Activated naive CD8-positive, alpha-beta T cell treated with anti-CD3 and anti-CD28 coated beads, Interleukin-2, amount 50 U/mL, for 16 hours (primary cell): ENCODE measurements around the gene GLRX.
"Not testable (repeated sequence)": the region's sequence is repeated elsewhere in the genome, so short reads cannot be mapped to it uniquely, and the experiment has no call there.

ENCODE experiments used
- DNase-seq: peaks from one replicate; pipeline ENCODE4 v3.0.0-alpha.2; 2020; ENCODE audit warnings: low read depth, low spot score

Gene GLRX, protein sequence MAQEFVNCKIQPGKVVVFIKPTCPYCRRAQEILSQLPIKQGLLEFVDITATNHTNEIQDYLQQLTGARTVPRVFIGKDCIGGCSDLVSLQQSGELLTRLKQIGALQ

DNA sequence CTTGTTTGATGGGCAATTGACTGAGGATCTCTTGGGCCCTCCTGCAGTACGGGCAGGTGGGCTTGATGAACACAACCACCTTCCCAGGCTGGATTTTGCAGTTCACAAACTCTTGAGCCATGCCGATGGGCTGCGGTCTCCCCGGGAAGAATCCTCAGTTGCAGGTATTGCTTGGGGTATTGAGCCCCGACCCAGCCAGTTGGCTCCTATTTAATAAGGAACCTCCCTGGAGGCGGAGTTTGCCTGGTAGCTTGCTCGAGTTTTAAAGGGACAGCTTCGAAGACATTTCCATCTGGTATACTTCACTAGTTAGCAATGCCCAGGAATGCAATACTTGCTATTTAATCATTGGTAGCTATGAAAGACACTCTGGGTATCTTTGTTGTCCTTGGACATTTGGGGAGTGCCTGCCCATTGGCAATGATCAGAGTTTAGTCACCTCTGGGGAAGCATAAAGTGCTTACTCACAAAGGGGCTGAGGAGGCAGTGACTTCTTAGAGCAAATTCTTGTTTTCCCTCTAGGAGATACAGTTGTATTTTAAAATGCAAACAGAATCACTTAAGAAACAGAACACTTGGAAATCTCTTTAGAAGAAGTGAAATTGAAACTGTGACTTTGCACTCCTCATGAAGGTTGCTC is at the start of gene GLRX:
Gene GLRX (minus strand): TSS at position 185 of the 640 bp plus-strand sequence. CDS start 64 bp downstream, at position 121.
- DNase-seq: no peak

DNA sequence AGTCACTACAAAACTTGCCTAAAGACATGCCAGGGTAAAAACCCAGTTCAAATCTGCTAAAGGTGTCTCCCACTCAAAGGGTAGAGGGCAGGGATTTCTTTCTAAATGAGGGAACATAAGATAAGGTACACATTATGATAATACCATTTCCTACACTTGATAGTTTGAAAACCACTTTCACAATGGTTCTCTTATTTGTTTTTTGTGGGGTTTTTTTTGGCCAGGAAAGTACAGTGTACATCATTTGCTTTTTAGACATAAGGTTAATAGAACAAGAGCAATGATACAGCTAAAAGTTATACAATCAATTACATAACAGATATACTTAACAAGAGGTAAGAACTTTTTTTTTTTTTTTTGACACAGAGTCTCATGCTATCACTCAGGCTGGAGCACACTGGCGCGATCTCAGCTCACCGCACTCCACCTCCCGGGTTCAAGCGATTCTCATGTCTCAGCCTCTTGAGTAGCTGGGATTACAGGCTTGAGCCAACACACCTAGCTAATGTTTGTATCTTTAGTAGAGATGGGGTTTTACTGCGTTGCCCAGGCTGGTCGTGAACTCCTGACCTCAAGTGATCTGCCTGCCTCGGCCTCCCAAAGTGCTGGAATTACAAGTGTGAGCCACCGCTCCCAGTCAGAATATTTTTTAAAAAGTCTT is 48.8 kb upstream of the GLRX start:
- no peak for DNase-seq

DNA sequence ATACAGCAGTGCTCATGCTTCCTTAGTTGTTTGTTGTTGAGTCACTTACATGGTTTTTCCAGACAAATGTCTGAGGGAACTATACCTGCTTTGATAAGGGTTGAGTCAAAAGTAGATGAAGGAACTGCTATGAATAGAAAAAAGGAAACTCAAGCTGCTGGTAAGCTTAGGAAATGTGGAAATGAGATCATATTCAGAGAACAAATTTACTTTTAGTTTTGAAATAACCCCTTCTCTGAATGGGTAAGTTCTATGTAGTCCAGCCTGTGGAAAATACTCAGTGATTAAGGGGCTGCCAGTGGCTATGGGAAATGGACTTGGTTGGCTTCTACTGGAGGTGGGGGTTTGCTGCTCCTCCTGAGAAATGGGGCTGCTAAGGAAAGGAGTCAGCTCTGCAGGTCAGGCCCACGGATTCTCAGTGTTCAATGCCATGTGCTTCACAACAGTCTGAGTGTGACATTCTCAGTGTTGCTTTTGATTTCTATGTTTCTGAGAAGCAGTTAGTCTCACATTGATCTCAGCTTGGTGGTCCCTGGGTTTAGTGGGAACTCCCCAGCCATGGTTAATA is 47.7 kb upstream of the GLRX start:
- DNase-seq: peak; percentile 48

DNA sequence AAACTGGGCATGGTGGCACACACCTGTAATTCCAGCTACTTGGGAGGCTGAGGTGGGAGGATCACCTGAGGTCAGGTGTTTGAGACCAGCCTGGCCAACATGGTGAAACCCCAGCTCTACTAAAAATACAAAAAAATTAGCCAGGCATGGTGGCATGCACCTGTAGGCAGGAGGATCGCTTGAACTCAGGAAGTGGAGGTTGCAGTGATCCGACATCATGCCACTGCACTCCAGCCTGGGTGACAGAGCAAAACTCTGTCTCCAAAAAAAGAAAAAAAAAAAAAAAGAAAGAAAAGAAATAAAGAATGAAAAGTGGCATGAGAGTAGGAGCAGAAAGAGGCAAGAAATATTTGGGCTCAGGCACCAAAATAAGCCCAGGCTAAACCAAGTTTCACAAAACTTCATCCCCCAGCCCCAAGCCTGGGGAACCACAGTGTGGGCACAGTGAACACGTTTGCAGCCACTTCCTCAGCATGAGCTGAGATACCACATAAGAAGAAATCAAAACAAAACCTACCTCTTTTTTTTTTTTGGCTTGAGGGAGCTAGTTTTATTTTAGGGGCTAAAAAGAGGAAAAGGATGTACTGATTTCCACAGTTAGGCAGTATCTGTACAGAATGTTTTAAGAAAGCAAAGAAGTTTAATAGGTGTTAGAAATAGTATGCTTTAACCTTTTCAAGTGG is 46.8 kb upstream of the GLRX start:
- DNase-seq: not testable (repeated sequence)

DNA sequence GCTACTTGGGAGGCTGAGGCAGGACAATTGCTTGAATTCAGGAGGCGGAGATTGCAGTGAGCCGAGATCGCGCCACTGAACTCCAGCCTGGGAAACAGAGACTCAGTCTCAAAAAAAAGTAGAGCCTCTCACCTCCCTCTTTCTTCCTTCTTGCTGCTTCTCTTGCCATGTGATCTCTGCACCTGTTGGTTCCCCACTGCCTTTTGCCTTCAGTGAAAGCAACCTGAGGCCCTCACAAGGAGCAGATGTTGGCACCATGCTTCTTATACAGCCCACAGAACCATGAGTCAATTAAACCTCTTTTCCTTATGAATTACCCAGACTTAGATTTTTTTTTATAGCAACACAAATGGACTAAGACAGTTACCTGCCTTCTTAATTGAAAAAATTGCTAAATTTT is 45.6 kb upstream of the GLRX start:
- DNase-seq: no peak

DNA sequence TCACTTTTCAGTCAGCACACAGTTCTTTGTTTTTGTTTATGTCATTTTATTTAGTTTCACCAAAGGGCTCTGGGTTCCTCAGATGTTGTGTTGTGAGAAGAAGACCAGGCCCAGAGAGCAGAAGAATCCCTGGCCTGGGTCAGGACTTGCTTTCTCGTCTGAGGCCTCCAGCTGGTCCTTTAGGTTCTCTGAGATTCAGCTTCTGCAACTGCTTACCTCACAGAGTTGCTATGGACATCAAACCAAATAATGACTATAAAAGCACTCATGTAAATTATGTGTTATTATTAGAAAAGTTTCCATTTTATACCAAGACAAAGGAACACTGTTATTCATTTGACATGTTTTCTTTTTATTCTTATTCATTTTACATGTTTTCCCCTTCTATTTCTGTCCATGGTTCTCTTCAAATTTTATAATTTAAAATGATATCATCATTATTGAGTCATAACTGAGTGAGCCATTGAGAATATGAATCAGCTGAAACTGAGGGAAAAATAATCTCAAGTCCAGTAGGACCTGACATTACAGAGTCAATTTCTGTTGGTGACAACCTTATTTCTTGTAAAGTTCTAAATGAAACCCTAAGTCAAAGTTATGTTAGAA is 44.0 kb upstream of the GLRX start:
- no peak for DNase-seq

DNA sequence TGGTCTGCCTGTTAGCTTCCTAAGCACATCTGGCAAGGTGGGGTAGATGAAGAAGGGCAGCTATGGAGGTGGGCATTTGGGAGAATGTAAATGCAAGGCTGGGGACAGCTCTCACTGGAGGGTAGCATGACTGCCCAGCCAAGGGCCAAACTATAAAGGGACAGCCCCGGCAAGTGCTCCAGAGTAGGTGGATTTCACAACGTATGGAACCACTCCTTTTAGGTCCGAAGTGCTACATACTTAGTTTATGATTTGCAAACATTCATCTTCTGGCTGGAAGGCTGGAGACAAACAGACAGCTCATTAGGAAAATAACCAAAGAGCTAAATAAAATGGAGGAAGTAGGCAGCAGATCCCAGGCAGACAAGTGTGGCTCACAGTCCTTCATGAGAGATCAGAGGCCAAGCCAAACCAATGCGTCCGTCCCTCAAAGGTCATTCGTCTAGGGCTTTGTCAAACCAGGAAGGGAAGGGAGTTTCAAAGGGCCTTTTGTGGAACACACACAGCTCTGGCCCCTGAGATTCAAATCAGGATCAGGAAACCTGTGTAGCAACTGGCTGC is 42.5 kb upstream of the GLRX start:
- DNase-seq: no peak

DNA sequence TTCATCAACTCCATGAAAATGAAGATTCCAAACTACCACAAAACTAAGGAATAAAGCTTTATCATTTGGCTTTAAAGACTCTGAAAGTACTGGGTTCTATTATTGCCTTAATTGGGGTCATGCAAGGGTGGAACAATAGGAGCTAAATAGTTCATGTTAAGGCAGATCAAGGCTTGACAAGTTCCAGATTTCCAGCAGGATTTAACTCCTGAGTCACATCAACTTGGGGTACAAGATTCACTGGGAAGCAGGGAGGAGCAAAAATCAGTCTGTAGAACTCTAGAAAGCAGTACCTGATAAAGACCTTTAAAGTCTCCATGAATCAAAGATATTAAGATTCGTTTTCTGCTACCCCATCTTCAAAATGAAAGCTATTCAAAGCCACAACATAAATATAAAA is 41.9 kb upstream of the GLRX start:
- no peak for DNase-seq

DNA sequence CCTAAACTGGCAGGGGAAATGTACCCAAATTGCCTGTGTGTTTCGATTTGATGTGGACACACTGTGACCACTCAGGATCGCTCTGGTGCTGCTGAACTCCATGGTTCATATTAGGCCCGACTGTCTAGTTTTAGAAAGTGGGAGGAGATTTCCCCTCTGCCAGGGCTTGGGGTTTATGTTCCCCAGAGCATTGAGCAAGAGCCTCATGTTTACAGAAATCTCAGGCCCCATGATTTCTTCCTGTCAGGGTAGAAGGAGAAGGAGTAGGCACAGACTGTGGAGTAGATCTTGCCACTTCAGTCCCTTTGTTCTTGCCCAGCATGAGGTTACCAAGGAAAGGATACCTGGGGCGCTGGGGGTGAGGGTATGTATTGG is 40.8 kb upstream of the GLRX start:
- DNase-seq: no peak

DNA sequence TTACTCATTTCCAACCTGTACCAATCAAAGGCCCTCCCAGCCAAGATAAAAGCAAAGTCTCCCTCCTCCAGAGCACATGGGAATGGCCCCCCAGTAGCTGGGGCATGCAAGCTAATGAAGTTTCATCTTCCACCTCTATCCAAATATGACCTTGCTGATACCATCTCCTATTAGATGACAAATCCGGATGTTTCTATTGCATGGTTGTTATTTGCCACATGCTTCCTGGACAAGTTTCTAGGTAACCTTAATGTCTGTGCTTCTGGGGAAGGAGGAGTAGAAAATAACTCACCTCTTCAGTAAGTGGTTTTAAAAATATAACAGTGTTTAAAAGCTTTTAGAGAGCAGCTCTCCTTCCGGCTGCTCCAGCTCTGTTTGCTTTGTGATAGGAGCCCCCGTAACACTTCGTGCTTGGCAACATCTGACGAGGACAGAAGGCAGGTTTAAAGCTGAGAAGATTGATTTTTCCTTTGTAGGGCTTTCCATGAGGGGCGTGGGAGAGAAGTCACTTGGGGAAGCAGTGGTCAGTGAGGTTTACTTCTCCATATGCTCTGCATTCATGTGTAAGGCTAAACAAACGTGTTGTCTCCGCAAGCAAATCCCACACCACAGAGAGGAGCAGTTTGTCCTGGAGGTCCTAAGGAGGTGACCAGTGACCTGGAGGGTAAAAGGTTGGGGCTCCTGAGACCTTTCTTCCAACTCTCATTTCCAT is 40.3 kb upstream of the GLRX start:
- no peak for DNase-seq

DNA sequence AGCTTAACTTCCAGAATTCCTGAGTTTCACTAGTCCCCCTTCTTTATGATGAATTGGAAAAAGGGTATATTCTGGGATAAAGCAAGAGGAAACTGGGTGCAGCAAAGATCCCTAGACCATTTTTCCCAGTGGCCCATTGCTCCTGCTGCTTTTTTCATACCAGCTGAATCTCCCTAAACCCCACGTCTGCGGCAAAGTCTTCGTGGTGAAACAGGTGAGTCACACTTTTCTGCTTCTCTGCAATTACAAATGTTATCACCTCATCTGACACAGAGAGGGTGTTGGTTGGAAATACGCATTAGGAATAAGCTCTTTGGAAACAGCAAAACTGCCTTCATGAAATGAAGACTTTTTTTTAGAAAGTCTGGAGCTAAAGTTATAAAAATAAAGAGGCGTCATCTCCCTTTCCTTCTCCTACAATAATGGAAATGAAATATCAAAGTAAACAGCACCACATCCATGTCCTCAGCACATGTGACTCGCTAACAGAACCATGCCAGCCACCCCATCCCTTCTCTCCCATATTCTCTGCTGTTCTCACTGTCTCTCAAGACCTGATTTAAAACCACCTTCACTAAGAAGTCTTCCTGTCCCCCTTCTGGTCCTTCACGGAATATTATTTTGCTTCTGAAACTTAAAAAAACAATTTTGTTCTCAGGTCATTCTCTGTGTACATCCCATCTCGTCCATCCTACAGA is 39.5 kb upstream of the GLRX start:
- DNase-seq: no peak

DNA sequence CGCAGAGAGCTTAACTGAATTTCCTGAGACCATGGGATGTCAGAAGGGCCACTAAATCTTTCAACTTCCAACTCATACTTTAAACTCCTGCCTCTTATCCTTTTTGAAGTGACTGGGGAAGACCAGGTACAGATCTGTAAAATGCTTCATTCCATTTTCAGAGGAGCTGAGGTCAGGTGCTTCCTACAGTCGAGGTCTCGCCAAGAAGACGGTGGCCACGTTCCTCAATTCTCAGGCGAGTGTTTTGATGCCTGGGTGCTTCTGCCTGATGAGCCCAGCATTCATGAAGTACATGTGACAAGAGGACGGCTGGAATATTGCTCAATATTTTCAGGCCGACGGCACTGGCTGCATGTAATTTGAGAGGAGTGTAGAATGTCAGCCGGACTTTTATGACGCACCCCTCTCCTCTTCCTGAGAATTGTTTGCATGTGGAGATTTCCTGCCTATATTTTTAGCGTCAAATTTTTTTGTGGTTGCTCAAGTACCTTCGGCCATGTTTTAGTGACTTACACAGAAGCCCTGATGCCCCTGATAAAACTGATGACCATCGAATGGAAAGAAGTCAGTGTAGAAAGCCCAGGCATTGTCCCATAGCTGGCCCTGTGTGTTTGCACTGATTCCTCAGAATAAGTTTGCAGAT is 38.8 kb upstream of the GLRX start:
- DNase-seq: no peak

DNA sequence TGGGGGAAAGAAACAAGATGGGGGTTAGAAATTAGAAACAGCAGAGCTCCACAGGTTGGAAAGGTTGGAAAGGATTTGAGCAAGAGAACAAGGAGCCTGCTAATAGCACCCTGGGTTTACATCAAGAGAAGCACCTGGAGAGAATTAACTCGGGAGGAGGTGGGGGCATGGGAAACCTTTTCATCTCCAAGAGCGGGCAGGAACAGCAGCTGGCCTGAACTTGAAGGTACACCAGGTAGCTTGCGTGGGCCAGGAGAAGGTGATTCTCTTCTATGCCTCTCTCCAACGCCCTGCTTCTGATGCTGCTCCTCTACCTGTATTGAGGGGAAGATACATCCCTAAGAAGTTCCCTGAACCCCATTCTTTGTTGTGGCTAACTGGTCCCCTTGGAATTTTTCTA is 37.1 kb upstream of the GLRX start:
- no peak for DNase-seq

DNA sequence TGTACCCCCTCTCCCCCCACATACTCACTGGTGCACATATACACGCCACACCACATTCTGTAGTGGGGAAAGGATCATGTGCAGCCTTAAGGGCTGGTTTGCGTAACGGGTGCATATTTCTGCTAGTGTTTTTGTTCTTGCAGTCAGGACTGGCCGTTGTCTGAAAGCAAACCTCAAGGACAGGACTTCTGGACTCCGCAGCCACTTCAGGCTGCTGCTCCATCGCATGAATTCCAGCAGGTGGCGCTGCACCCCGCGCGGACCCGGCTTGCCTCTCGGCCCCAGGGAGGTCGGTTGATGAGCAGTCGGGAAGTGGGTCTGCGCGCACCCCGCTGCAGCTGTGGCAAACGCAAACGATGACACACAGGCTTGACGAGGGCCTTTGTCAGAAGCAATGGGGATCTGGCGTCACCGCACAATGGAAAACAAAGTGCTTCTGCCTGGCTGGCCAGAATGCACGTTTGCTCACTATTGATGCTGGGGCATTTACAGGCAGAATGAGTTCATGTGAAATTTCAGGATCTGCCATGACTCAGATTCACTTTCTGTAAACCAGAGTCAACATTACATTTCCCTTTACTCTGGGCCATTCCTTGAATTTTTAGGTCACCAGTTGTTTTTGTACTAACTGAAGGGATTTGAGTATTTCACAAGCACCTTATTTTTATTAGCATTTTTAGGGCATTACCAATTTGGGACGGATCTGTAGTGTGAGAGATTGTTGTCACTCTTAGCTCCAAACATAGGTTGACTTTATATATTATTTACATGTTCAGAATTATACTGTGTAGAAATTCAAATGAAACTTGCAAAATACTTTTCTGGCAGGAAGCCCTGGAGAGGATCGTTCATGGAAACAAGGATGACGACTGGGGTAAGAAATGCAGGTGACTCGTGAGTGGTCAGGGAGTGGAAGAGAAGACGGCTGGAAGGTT is 36.4 kb upstream of the GLRX start:
- peak; percentile 84 for DNase-seq

DNA sequence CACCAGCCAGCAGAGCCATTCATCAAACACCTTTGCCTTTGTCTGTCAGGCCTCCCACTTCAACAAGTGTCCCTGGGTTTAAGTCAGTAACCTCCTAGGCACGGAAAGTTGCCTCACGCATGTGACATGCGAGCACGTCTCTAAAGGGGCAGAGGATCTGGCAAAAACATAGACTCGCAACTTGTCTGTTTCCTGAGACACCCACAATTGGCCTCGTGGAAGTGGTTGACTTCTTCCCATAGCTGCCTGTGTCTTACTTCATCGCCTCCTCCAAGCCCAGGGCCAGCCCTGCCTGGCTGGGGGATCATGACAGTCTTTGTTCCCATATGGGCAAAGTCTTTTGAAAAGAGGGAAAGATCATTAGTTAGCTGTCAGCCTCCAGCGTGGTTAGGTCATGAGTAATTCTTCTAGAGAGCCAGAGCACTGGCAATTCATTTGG is 35.5 kb upstream of the GLRX start:
- DNase-seq: no peak

DNA sequence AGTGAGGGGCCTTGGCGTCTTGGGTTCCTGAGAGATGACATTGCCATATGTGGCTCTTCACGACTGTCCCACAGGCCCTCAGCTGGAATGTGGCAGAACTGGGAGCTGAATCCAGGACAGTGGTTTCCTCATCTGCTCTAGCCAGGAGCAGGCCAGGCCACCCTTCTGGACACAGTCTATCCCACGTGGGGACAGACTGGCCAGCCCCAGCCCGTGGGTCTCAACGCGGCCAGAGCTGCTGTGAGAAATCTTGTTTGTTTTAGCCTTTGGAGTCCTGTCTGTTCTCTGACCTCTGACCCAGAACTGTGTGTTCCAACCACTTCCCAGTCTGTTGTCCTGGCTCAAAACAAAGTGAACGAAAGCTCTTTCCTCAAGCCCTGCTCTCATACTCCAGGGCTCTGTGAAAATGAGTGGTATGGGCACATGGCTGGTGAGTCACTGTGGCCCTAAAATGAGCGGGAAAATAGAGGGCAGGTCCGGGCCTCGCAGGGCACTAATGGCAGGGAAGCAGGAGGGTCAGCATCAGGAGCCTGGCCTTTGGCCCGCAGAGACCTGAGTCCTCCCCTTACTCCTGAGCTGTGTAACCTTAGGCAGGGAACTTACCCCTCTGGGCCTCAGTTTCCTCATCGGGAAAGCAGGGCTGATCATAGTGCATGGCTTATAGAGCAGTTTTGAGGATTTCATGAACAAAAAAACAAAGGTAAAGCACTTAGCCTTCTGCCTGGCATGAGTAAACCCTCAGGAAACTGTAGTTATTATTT is 34.8 kb upstream of the GLRX start:
- no peak for DNase-seq

DNA sequence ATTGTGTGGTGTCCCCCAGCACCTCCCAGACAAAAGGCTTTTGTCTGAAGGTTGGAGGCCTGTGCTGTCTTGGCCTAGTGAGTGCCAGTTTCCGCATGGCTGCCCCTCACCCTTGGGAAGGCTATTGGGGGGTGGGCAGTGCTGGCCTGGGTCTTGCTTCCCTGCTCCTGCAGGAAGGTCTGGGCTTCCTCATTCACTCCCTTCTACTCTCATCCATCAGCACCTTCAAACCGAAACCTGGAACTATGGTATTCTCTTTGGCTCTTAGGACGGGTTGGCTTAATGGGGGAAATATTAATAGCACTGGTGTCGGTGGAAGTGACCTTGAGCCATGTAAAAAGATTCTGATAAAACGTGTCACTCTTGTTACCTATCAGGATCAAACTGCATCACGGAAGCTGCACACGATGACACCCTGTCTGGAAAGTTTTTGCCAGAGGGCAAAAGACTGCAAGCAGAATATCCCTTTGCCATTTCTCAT is 34.0 kb upstream of the GLRX start:
- no peak for DNase-seq

DNA sequence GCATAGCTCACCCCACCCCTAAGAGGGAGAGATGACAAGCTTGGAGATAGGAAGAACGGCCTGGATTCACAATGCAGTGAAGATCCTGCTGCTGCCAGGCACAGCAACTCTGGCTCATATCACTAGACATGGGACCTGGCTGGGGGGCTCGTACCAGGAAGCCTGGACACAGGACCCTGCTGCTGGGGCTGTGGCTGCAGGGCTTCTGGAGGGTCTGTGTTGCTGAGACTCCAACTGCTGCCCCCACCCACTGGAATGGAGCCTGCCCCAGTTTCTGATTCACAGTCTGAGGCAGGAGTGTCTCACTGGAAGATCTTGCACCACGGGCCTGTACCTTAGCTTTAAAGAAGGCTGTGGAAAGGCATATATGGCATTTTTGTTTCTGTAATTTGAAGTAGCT is 31.0 kb upstream of the GLRX start:
- DNase-seq: no peak
